Spleen (tissue), 7 donors: ENCODE results near the gene LAMA5.

Experiments
- CTCF ChIP-seq, 11 experiments: fragments of 200-600 bp in 7 of 11; fragments of 450-650 bp in 4 of 11; sonication (generic) in 4 of 11; IDR thresholded peaks in 8 of 11; conservative IDR thresholded peaks in 3 of 11; 1 replicate in 7 of 11; 2 replicates in 4 of 11; pipeline versions ENCODE4 v1.4.0 to v1.8.0; 2016 to 2021; ENCODE audit warnings: antibody characterized with exemption in 11 of 11, inconsistent platforms in 4 of 11, mild to moderate bottlenecking in 1 of 11
- POLR2A ChIP-seq, 3 donors: fragments of 450-650 bp; IDR thresholded peaks; one replicate each; pipeline ENCODE4 v1.5.1; 2017; ENCODE audit warnings: antibody characterized with exemption in 3 of 3, mild to moderate bottlenecking in 1 of 3
- POLR2AphosphoS5 ChIP-seq, 3 donors: sonication (generic); formaldehyde crosslinking; IDR thresholded peaks; one replicate each; pipeline ENCODE4 v1.5.1; 2017; ENCODE audit warnings: antibody characterized with exemption in 3 of 3
- donor health status: DM: no; HTN: no; CAD: no; lungs with moderate emphysema.
- donor health status: DM: no; HTN: no; CAD: no.
- donor health status: DM: no; HTN: no; CAD: no.

GRCh38 chr20:62411479-62412193, 44.5 kb upstream of the LAMA5 start:
- TF ChIP-seq POLR2A (IDR thresholded peaks at IDR 0.05) (no peak), CTCF (IDR thresholded peaks at IDR 0.05 in 8 of 11, conservative IDR thresholded peaks at IDR 0.05 in 3 of 11) (peak in 1 of 11 experiments; percentile 18), POLR2AphosphoS5 (IDR thresholded peaks at IDR 0.05) (no peak)
